ENCODE measurements around the gene ELN.

ELN gene

DNA sequence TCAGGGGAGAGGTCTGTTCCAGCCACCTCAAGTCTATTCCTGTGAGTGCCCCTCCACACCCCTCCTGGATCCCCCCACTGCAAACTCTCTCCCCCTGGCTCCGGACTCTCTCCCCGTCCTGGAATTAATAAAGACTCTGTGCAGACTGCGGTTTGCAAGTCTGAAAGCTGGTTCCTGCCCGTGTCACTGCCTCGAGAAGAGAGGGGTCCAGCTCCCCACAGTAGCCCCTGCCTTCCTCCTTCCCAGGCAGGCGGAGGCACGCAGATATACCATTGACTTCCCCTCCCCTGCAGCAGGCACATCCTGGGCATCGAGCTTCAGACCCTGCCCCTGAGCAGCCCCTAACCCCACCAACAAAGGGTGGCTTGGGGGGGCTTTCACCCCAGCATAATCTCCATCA is 2.2 kb upstream of the ELN start:
- FAIRE-seq, result no peak

DNA sequence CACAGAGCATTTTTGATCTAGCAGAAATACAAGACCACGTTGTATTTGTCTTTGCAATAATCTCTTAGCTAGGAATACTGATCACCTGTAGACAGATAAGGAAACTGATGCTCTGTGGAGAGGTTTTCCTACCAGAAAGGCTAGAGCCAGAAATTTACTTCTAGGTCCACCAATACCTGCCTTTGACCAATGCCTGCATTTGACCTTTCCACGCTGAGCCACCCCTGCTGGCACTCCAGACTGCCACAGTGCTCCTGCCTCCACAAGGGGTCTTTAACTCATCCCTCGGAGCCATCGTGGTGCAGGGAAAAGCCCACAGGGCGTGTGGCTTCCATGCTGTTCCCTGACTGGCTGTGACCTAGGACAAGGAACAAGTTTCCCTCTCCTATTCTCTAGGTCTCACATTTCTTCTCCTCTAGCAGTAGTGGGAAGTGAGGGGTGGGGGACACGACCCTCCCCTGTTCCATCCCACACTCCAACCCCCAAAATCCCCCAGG is 1.5 kb upstream of the ELN start:
- no peak for FAIRE-seq

DNA sequence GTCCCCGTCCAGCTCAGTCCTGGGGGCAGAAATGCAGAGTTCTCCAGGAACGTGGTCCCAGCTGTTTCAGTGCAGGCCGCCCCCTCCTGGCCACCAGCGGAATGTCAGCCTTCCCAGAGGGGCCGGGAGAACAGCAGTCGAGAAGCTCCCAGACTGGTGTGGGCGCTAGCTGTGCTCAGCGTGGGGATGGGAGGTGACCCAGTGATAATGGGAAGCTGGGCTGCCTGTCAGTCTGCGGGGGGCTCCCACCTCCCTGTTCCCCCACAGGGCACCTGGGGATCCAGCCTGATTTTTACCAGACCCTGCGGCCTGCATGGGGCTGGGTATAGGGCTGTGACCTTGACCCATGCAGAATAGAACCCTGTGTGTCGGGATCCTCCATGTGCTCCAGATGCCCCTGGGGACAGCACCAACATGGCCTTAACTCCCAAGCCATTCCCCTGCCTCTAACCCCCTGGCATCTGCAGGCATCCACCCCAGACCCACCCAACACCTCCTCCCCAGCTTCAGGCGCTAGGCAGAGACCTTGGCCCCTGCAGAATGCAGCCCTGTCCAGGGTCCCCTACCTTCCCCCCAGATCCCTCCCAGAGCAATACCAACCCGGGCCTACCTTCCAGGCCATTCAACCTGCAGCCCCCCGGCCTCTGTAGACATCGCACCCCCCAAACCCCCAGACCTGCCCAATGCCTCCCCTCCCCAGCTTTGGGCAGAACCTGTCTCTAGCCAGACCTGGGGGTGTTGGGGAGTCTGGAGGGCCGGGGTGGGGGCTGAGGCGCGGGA is 880 bp upstream of the ELN start:
- FAIRE-seq, result no peak

DNA sequence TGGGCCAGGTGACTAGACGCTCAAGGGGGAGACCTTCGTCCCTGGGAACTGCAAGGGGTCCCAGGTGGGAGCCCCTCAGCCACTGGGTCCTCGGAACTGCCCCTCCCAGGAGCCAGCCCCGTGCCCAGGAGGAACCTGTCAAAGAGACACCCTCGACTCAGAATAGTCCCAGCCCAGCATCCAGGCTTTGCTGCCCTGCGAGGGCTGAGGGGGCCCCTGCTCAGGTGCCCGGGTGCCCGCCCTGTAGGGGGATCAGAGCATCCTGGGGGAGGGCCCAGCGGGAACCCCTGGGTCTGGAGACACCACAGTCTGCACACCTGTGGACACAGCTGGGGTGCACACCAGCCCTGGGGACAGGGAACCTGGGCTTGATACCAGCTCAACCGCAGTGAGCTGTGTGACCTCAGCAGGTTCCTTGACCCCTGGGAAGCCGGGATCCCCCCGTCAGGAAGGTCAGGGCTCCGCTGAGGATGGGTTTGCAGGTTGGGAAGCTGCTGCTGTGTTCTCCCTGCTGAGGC is 407 bp downstream of the ELN start:
- no peak for FAIRE-seq

DNA sequence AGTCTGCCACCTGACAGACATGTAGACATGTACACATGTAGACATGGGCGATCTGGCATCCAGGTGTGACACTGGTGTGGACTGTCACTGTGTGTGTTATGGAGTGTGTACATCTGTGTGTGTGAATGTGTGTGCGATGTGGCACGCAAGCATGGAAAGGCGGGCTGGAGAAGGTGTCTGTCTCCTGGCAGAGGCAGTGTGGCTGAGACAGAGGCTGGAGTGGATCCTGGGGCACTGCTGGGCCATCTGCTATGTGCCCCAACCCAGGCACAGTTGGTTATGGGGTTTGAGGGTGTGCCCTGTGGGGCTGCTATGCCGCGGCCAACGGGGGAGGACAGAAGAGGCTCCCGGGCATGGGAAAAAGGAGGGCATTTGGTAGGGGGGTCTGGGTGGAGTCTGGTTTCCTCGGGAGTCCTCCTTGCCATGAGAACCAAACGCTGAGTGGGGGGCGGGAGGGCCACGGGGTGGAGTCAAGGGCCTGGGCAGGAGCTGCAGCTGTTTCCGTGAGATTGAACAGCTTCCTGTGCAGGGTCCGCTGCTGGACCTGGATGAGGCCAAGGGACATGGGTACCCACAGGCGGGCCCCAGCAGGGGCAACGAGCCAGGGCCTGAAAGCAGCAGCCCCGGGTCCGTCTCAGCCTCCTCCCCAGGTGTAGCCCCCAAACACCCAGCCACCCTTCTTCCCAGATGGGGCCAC is 1.3 kb downstream of the ELN start:
- no peak for FAIRE-seq

DNA sequence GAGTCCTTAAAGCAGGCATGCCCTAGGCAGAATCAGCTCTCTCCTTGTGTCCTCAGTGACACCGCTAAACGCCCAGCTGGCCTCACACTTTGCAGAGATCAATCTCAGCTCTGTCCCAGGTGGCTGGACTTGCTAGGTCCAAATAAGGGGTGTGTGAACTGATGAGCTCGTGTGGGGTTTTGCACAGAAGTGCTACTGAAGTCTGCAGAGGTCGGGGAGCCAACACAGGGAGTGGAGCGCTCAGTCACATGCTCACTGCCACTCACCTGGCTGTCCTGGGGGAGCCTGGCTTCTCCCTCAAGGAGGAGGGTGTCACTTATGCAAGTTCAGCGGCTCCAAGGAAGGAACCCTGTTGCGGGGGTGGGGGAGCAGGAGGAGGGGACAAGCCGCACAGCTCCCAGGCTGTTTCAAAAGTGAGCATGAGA is 2.0 kb downstream of the ELN start:
- no peak for FAIRE-seq

DNA sequence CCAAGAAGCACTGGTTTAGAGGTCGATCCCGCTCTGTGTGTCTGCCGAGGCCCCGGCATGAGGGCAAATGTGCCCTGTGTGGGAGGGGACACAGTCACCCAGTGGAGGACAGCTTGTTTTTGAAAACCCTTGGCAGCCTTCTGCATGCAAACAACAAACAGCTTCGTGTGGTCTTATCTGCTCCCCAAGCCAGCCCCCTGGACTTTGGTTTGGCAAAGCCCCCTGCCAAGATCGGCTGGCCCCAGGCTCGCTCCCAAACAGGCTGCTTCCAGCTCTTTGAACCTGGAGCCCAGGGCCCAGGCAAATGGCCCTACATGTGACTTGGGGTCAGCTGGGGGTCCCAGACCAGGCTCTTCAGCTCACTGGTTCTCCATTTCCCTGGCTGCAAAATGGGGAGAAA is 2.9 kb downstream of the ELN start:
- FAIRE-seq, result no peak

DNA sequence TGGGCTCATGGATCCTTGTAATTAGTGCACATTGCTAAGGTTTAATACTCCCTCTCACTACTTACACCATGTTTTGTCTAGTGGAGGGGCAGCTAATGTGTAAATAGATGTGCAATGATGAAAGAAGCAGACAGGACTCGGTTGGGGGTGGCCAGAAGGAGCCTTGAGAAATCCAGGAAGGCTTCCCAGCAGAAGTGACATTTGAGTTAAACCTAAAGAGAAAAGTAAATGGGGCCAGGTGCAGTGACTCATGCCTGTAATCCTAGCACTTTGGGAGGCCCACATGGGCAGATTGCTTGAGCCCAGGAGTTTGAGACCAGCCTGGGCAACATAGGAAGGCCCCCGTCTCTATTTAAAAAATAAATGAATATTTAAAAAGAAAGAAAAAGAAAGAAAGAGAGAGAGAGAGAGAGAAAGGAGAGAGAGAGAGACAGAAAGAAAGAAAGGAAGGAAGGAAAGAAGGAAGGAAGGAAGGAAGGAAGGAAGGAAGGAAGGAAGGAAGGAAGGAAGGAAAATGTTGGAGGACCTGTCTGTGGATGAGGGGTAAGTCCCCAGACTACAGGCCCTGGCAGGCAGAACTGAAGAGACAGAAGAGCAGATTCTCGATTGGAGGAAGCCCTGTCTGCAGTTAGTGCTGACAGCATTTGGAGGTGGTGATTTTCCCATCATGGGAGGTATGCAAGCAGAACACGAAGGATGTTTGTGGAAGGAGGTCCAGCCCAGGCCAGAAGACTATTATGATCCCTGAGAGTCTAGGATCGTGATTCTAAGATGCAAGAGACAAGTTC is 3.6 kb downstream of the ELN start:
- FAIRE-seq, result no peak

- no peak for FAIRE-seq
These were observed 4.2 kb downstream of the ELN start for GRCh38 chr7:74032191-74032490.

GRCh38 chr7:74032624-74033371 is 4.8 kb downstream of the ELN start:
- no peak for FAIRE-seq

DNA sequence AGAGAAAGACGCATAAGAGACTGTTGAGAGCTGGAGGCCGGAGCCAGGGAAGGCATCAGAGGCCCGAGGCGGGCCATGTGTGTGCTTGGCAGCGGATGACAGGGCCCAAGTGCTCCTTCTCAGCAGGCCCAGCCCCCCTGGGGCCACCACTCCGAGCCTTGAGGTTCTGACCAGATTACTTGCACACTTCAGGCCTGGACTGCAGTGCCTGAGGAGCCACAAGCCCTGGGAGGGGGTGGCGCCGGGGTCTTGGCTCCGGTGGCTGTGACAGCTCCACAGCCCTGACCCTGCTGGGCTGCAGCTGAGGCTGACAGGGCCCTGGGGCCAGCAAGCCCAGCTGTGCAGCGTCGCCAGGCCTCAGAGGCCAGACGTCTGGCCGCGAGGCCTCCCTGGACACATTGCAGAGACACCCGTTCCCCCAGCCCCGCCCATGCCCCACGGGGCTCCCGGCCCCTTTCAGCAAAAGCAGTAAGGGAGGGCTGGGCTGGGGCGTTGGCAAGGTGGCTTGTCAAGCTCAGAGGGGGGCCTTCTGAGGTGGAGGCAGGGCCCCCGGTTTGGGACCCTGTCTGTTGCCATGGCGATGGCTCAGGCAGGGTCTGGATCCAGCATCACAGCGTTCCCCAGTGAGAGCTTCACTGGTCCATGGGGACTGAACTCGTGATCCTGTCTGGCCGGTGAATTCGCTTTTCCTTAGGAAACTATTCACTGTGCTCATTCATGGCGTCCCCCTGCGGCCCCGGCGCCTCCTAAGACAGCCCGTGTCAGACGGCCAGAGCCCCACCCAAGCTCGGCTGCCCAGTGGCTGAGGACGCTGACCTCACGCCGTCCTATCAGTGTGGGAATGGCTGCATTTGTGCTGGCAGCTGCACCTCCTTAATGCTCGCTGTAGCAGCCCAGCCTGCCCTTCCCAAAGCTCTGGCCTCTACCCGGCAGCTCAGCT is 5.7 kb downstream of the ELN start:
- FAIRE-seq, result no peak

GRCh38 chr7:74037609-74038008 is 9.6 kb downstream of the ELN start:
- no peak for FAIRE-seq

- no peak for FAIRE-seq
These were observed 10.4 kb downstream of the ELN start for GRCh38 chr7:74038194-74038961.

DNA sequence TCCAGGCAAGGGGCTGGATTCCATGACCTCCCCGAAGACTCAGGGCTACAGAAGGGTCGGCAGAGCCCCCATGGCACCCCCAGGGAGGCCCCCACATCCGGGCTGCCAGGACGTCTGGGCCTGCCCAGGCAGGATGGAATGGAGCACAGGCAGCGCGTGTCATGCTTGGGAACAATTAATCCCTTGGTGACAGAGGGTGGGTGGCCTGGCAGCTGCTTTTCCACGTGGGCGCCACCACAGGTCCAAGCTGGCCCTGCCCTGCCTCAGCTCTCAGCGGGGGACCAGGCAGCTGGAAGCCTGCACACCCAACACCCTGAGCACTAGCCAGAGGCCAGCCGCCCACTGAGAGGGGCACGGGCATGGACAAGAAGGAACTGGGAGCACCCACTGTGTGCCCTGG is 11.4 kb downstream of the ELN start:
- FAIRE-seq, result no peak

- no peak for FAIRE-seq
These were observed 12.3 kb downstream of the ELN start for GRCh38 chr7:74040101-74040790.

GRCh38 chr7:74040791-74041520 is 13.0 kb downstream of the ELN start:
- no peak for FAIRE-seq

DNA sequence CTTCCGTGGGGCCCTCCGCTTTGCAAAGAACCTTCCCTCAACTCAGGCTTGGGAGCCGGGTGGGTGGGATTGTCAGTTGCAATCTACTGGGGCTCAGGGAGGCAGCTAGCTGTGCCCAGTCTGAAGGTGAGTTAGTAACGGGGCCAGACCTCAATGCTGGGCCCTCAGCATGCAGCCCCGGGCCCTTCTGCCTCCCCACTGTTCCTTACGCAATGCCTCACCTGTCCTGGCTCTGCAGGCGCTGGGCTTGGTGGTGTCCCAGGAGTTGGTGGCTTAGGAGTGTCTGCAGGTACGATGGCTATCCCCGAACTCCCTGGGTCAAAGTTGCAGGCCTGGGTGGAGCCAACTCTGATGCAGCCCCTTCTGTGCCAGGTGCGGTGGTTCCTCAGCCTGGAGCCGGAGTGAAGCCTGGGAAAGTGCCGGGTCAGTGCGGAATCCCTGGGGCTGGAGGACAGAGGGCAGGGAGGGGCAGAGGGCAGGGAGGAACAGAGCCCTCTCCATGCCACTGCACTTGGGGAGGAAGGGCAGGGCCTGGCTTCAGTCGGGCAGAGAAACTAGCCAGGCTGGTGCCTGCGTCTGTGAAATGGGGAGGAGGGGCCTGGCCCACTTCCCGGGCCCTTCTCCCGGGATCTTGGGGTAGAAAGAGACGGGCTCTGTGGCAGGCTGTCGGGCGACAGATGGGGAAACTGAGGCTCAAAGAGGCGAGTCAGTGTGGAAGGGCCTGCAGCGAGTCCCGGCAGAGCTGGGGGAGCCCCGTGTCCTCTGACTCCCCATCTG is 15.0 kb downstream of the ELN start:
- no peak for FAIRE-seq

- FAIRE-seq, result no peak
These were observed 15.6 kb downstream of the ELN start for GRCh38 chr7:74043523-74043951.
